Transverse colon (tissue), 4 donors: ENCODE data around the gene CST4. TPM values are rescaled to one million over a fixed set of nuclear protein-coding genes. Genes with fewer than 3 reads are reported as not detected.

Experiments
- DNase-seq: peaks from one replicate; pipeline ENCODE4 v3.0.0-alpha.2; 2019
- H3K27ac ChIP-seq, 4 donors: fragments of 200-600 bp; sonication (generic); 2 replicates each; pipeline ENCODE4 v1.5.1; 2016 to 2018; ENCODE audit warnings: inconsistent platforms in 4 of 4
- H3K27me3 ChIP-seq: fragments of 200-600 bp; sonication (generic); 2 replicates; pipeline ENCODE4 v1.5.1; 2017; ENCODE audit warnings: inconsistent platforms
- H3K36me3 ChIP-seq, 4 donors: fragments of 200-600 bp; sonication (generic); 2 replicates each; pipeline ENCODE4 v1.5.1; 2017 to 2019; ENCODE audit warnings: inconsistent platforms in 4 of 4
- H3K4me1 ChIP-seq, 4 donors: fragments of 200-600 bp; sonication (generic); 2 replicates each; pipeline ENCODE4 v1.5.1; 2017 to 2020; ENCODE audit warnings: inconsistent platforms in 4 of 4
- H3K4me3 ChIP-seq, 4 donors: fragments of 200-600 bp; sonication (generic); 1 replicate in 1 of 4; 2 replicates in 3 of 4; pipeline versions ENCODE4 v1.5.1 to v1.6.1; 2017 to 2019; ENCODE audit warnings: inconsistent platforms in 4 of 4
- H3K9me3 ChIP-seq, 2 donors: fragments of 200-600 bp; sonication (generic); 2 replicates each; pipeline ENCODE4 v1.5.1; 2017 to 2019; ENCODE audit warnings: inconsistent platforms in 2 of 2
- EP300 ChIP-seq: sonication (generic); formaldehyde crosslinking; IDR thresholded peaks from one replicate; pipeline ENCODE4 v1.6.1; 2017; ENCODE audit warnings: antibody characterized with exemption, low read depth
- POLR2A ChIP-seq: fragments of 450-650 bp; IDR thresholded peaks from one replicate; pipeline ENCODE4 v1.6.1; 2016; ENCODE audit warnings: antibody characterized with exemption, mild to moderate bottlenecking, moderate library complexity
- POLR2AphosphoS5 ChIP-seq, 3 donors: sonication (generic); formaldehyde crosslinking; IDR thresholded peaks; one replicate each; pipeline ENCODE4 v1.6.1; 2016; ENCODE audit warnings: antibody characterized with exemption in 3 of 3
- WGBS, 2 donors: methylation state at CpG; one replicate each; pipeline ENCODE4 v1.1.5; 2018; ENCODE audit warnings: low coverage in 1 of 2; 5-methylcytosine and 5-hydroxymethylcytosine counted together
- in situ Hi-C, 4 donors: fragments of 200-750 bp; cut with MboI; loops; one replicate each; pipeline versions ENCODE4 v1.15.0 to v1.15.1; 2017; ENCODE audit warnings: low sequenced_read_pairs in 3 of 4, low pct_ligation_motif_present in 1 of 4, low pct_unique_long_range_greater_than_20kb in 1 of 4
- intact Hi-C: fragments of 100-400 bp; cut with DNase I; formaldehyde crosslinking; loops from one replicate; pipeline ENCODE4 v1.15.1; 2023; ENCODE audit warnings: low total_unique reads
- total RNA-seq, 4 donors: library from RNA; depleted of rRNA; stranded (reverse); fragments of >200 nt; gene quantifications; one replicate each; pipeline ENCODE4 v1.1.0, GENCODE V29; 2016
- TF ChIP-seq, protein P1 (sequence below), 5 experiments: fragments of 200-600 bp in 3 of 5; fragments of 450-650 bp in 2 of 5; sonication (generic) in 3 of 5; IDR thresholded peaks; 1 replicate in 2 of 5; 2 replicates in 3 of 5; pipeline ENCODE4 v1.5.1; 2016 to 2017; ENCODE audit warnings: antibody characterized with exemption in 5 of 5, inconsistent platforms in 3 of 5, mild to moderate bottlenecking in 2 of 5, moderate library complexity in 1 of 5

CST4 gene
- total RNA-seq, 4 donors from 2014 or later, result not detected

DNA sequence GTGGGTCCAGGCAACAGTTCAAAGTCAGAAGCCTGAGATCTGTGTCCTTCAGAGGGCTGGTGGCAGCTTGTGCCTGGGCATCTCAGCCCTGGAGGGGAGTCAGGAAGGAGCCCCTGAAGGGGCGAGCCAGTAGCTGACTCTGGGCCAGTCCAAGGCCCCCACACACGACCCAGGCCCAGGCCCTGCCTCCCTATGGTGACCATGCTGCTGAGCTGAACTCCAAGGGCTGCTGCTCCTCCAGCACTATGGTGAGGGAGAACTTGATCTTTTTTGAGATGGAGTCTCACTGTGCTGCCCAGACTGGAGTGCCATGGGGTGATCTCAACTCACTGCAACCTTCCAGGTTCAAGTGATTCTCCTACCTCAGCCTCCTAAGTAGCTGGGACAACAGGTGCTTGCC lies 35.9 kb downstream of the CST4 start:
- intact Hi-C loops, result no loop called here
- H3K27ac ChIP-seq, result no peak overlapping the region

DNA sequence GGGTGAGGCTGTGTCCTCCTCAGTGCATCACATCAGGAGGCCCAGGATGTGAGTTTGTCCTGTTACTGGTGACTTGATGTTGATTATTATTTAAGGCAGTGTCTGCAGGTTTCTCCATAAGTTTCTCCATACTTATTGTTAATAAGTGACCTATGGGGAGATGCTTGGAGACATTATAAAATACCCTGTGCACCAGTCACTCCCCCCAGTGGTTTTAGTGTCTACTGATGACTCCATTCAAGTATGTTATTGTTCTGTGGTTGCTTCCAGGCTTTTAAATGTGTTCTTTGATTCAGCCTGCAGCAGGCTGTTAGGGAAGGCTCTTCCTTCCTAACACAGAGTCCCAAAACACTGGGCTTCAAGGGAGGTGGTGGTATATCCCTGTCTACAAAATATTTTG lies 36.5 kb downstream of the CST4 start:
- Histone ChIP-seq H3K36me3 (no peaks in the 10 kb centered on the region), H3K4me3 (no peak overlapping the region), H3K9me3 (no peaks in the 10 kb centered on the region), H3K27me3 (no peaks in the 10 kb centered on the region), H3K4me1 (peaks cover 0 to 14% (median 3%) of the 10 kb centered on the region in 4 donors), H3K27ac (no peak overlapping the region)
- in situ Hi-C loops, result no loop called here
- TF ChIP-seq POLR2A (no peak), EP300 (no peak), POLR2AphosphoS5 (IDR thresholded peaks at IDR 0.05) (no peak)
- TF ChIP-seq, protein P1, sequence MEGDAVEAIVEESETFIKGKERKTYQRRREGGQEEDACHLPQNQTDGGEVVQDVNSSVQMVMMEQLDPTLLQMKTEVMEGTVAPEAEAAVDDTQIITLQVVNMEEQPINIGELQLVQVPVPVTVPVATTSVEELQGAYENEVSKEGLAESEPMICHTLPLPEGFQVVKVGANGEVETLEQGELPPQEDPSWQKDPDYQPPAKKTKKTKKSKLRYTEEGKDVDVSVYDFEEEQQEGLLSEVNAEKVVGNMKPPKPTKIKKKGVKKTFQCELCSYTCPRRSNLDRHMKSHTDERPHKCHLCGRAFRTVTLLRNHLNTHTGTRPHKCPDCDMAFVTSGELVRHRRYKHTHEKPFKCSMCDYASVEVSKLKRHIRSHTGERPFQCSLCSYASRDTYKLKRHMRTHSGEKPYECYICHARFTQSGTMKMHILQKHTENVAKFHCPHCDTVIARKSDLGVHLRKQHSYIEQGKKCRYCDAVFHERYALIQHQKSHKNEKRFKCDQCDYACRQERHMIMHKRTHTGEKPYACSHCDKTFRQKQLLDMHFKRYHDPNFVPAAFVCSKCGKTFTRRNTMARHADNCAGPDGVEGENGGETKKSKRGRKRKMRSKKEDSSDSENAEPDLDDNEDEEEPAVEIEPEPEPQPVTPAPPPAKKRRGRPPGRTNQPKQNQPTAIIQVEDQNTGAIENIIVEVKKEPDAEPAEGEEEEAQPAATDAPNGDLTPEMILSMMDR (IDR thresholded peaks at IDR 0.05), result no peak
- intact Hi-C loops, result no loop called here
- DNase-seq, result no peak

More for the DNA sequence above, 35.9 kb downstream of the CST4 start:
- H3K36me3 ChIP-seq, result no peaks in the 10 kb centered on the region
- 65% methylated on average over 2 of the region's 2 CpGs; no CpG with 5 or more reads in 1 of the 2 donors for WGBS, 2 donors
- in situ Hi-C loops, result no loop called here
- no peaks in the 10 kb centered on the region for H3K9me3 ChIP-seq
- peaks cover 0 to 14% (median 3%) of the 10 kb centered on the region in 4 donors for H3K4me1 ChIP-seq
- DNase-seq, result no peak
- TF ChIP-seq, protein P1 (IDR thresholded peaks at IDR 0.05), result no peak
- no peak for TF ChIP-seq POLR2A
- TF ChIP-seq POLR2AphosphoS5 (IDR thresholded peaks at IDR 0.05), result no peak
- no peak for TF ChIP-seq EP300
- H3K4me3 ChIP-seq, result no peak overlapping the region
- no peaks in the 10 kb centered on the region for H3K27me3 ChIP-seq

DNA sequence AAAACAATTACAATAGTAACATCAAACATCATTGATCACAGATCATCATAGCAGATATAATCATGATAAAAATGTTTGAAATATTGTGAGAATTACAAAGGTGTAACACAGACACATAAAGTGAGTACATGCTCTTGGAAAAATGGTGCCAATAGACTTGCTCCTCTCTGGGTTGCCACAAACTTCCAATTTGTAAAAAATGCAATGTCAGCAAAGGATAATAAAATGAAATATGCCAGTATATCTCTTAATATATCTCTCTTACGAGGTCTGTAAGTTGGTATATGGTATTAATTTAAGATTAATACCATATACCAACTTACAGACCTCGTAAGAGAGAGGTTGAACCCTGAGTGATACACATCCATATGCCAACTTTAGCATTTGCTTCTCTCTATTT lies 37.7 kb downstream of the CST4 start:
- Histone ChIP-seq H3K4me1 (peaks cover 0 to 14% (median 3%) of the 10 kb centered on the region in 4 donors), H3K27ac (no peak overlapping the region), H3K36me3 (no peaks in the 10 kb centered on the region), H3K27me3 (no peaks in the 10 kb centered on the region), H3K4me3 (no peak overlapping the region), H3K9me3 (no peaks in the 10 kb centered on the region)
- WGBS, 2 donors, result 82 to 86% methylated on average over 2 of the region's 2 CpGs
- no peak for DNase-seq
- TF ChIP-seq POLR2A (no peak), POLR2AphosphoS5 (IDR thresholded peaks at IDR 0.05) (no peak), EP300 (no peak)
- TF ChIP-seq, protein P1 (IDR thresholded peaks at IDR 0.05), result no peak
- intact Hi-C loops (no loop called here), in situ Hi-C loops (no loop called here)

DNA sequence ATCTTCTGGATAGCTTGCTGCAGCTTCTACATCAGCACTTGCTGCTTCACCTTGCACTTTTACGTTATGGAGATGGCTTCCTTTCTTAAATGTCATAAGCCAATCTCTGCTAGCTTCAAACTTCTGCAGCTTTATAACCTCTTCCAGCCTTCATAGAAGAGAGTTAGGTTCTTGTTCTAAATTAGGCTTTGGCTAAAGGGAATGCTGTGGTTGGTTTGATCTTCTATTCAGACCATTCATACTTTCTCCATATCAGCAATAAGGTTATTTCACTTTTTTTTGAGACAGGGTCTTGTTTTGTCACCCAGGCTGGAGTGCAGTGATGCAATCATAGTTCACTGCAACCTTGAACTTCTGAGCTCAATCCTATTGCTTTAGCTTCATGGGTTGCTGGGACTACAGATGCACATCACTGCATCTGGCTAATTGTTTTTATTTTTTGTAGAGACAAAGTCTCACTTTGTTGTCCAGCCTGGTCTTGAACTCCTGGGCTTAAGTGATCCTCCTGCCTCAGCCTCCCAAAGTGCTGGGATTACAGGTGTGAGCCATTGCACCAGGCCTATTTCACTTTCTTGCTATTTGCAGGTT lies 38.9 kb downstream of the CST4 start:
- no peak for DNase-seq
- in situ Hi-C loops, result no loop called here
- WGBS, 2 donors, result 72 to 80% methylated on average over 1 of the region's 1 CpG
- Histone ChIP-seq H3K36me3 (no peaks in the 10 kb centered on the region), H3K27ac (no peak overlapping the region), H3K4me1 (peaks cover 0 to 5% (median 3%) of the 10 kb centered on the region in 4 donors), H3K4me3 (no peak overlapping the region), H3K27me3 (no peaks in the 10 kb centered on the region), H3K9me3 (no peaks in the 10 kb centered on the region)
- TF ChIP-seq, protein P1 (IDR thresholded peaks at IDR 0.05), result no peak
- intact Hi-C loops, result no loop called here
